ENCODE results near the gene SLC13A4. TPM values are rescaled to one million over a fixed set of nuclear protein-coding genes. Genes with fewer than 3 reads are reported as not detected.

The SLC13A4 gene
- total RNA-seq, 1 donor from 2014 or later = 5.2 TPM

- Mint-ChIP-seq H3K27ac (no peak overlapping the region), H3K4me1 (ENCODE audit: unreplicated experiment) (peaks cover 4% of the 10 kb centered on the region), H3K9me3 (no peaks in the 10 kb centered on the region), H3K4me3 (no peak overlapping the region), H3K27me3 (no peaks in the 10 kb centered on the region), H3K36me3 (no peaks in the 10 kb centered on the region)
- no peak for TF ChIP-seq CTCF (conservative IDR thresholded peaks at IDR 0.05)
- no peak for DNase-seq (ENCODE audit: extremely low spot score, unreplicated experiment)
These were observed 5.8 kb upstream of the SLC13A4 start for GRCh38 chr7:135733603-135734342.

GRCh38 chr7:135731131-135731530 lies 3.1 kb upstream of the SLC13A4 start:
- DNase-seq (ENCODE audit: extremely low spot score, unreplicated experiment) = no peak
- TF ChIP-seq CTCF (conservative IDR thresholded peaks at IDR 0.05) = no peak
- Mint-ChIP-seq H3K36me3 (no peaks in the 10 kb centered on the region), H3K4me1 (ENCODE audit: unreplicated experiment) (peaks cover 15% of the 10 kb centered on the region), H3K27me3 (peaks cover 3% of the 10 kb centered on the region), H3K9me3 (no peaks in the 10 kb centered on the region), H3K4me3 (no peak overlapping the region), H3K27ac (no peak overlapping the region)

- H3K27me3 Mint-ChIP-seq = peaks cover 7% of the 10 kb centered on the region
- no peaks in the 10 kb centered on the region for H3K36me3 Mint-ChIP-seq
- DNase-seq (ENCODE audit: extremely low spot score, unreplicated experiment) = no peak
- H3K4me3 Mint-ChIP-seq = no peak overlapping the region
- no peak overlapping the region for H3K27ac Mint-ChIP-seq
- no peaks in the 10 kb centered on the region for H3K9me3 Mint-ChIP-seq
- no peak for TF ChIP-seq CTCF (conservative IDR thresholded peaks at IDR 0.05)
- peaks cover 19% of the 10 kb centered on the region for H3K4me1 Mint-ChIP-seq (ENCODE audit: unreplicated experiment)
These were observed 1.2 kb upstream of the SLC13A4 start for GRCh38 chr7:135729230-135729629.

- H3K36me3 Mint-ChIP-seq = no peaks in the 10 kb centered on the region
- H3K27me3 Mint-ChIP-seq = peaks cover 10% of the 10 kb centered on the region
- TF ChIP-seq CTCF (conservative IDR thresholded peaks at IDR 0.05) = no peak
- DNase-seq (ENCODE audit: extremely low spot score, unreplicated experiment) = no peak
- H3K4me3 Mint-ChIP-seq = no peak overlapping the region
- H3K4me1 Mint-ChIP-seq (ENCODE audit: unreplicated experiment) = peaks cover 26% of the 10 kb centered on the region
- no peaks in the 10 kb centered on the region for H3K9me3 Mint-ChIP-seq
- H3K27ac Mint-ChIP-seq = no peak overlapping the region
These were observed 894 bp downstream of the SLC13A4 start for GRCh38 chr7:135726911-135727673.

GRCh38 chr7:135726276-135726788 lies 1.7 kb downstream of the SLC13A4 start:
- H3K27me3 Mint-ChIP-seq = peaks cover 10% of the 10 kb centered on the region
- no peaks in the 10 kb centered on the region for H3K9me3 Mint-ChIP-seq
- H3K4me1 Mint-ChIP-seq (ENCODE audit: unreplicated experiment) = peaks cover 26% of the 10 kb centered on the region
- H3K4me3 Mint-ChIP-seq = peak overlapping the region; percentile 41
- no peak for DNase-seq (ENCODE audit: extremely low spot score, unreplicated experiment)
- H3K27ac Mint-ChIP-seq = peak overlapping the region; percentile 34
- no peak for TF ChIP-seq CTCF (conservative IDR thresholded peaks at IDR 0.05)
- H3K36me3 Mint-ChIP-seq = no peaks in the 10 kb centered on the region
